Sigmoid colon (tissue), 7 donors: Measurements from ENCODE around the gene RPN2. TPM values are rescaled to one million over a fixed set of nuclear protein-coding genes. Genes with fewer than 3 reads are reported as not detected.
A peak's percentile ranks its signal among the peaks of the same experiment; 100 is the strongest.

Experiments
- DNase-seq: peaks from one replicate; pipeline ENCODE4 v3.0.0-alpha.2; 2019
- H3K27ac ChIP-seq, 4 donors: fragments of 200-600 bp; sonication (generic); one replicate each; pipeline ENCODE4 v1.5.1; 2016 to 2019; ENCODE audit warnings: mild to moderate bottlenecking in 1 of 4
- H3K27me3 ChIP-seq, 3 donors: fragments of 200-600 bp; sonication (generic); one replicate each; pipeline ENCODE4 v1.5.1; 2019; ENCODE audit warnings: mild to moderate bottlenecking in 1 of 3
- H3K36me3 ChIP-seq, 4 donors: fragments of 200-600 bp; sonication (generic); one replicate each; pipeline ENCODE4 v1.5.1; 2016 to 2019
- H3K4me1 ChIP-seq, 4 donors: fragments of 200-600 bp; sonication (generic); one replicate each; pipeline ENCODE4 v1.5.1; 2017 to 2019
- H3K4me3 ChIP-seq, 4 donors: fragments of 200-600 bp; sonication (generic); one replicate each; pipeline ENCODE4 v1.5.1; 2017 to 2019; ENCODE audit warnings: mild to moderate bottlenecking in 2 of 4, moderate library complexity in 1 of 4
- H3K9me3 ChIP-seq, 4 donors: fragments of 200-600 bp in 3 of 4; sonication (generic) in 3 of 4; one replicate each; pipeline versions ENCODE4 v1.5.1 to v1.6.1; 2013 to 2019
- CTCF ChIP-seq, 4 experiments: fragments of 450-650 bp in 3 of 4; fragments of 200-600 bp in 1 of 4; IDR thresholded peaks; one replicate each; pipeline ENCODE4 v1.5.1; 2016 to 2019; ENCODE audit warnings: antibody characterized with exemption in 4 of 4, mild to moderate bottlenecking in 3 of 4, moderate library complexity in 2 of 4
- EP300 ChIP-seq, 4 donors: sonication (generic); formaldehyde crosslinking; IDR thresholded peaks; one replicate each; pipeline ENCODE4 v1.6.1; 2017; ENCODE audit warnings: antibody characterized with exemption in 4 of 4
- POLR2A ChIP-seq, 2 donors: fragments of 450-650 bp; IDR thresholded peaks; one replicate each; pipeline ENCODE4 v1.6.1; 2016; ENCODE audit warnings: antibody characterized with exemption in 2 of 2, mild to moderate bottlenecking in 2 of 2, moderate library complexity in 2 of 2
- POLR2AphosphoS5 ChIP-seq, 4 donors: sonication (generic); formaldehyde crosslinking; IDR thresholded peaks; one replicate each; pipeline ENCODE4 v1.6.1; 2017; ENCODE audit warnings: antibody characterized with exemption in 4 of 4
- WGBS, 2 donors: extraction: QIAGEN DNeasy Blood & Tissue Kit; methylation state at CpG; one replicate each; pipeline ENCODE4 v1.1.7; 2013; 5-methylcytosine and 5-hydroxymethylcytosine counted together
- intact Hi-C: fragments of 100-400 bp; cut with DNase I; formaldehyde crosslinking; loops from one replicate; pipeline ENCODE4 v1.15.1; 2023
- polyA plus RNA-seq, 3 donors: library from polyadenylated mRNA; stranded (reverse); fragments of 200-250 nt; gene quantifications; one replicate each; pipeline ENCODE4 v1.2.3, GENCODE V29; 2013
- total RNA-seq, 4 donors: library from RNA; depleted of rRNA; stranded (reverse); fragments of >200 nt; gene quantifications; one replicate each; pipeline ENCODE4 v1.1.0, GENCODE V29; 2016
- donor health status: healthy with polysubstance abuse.
- donor health status: Bipolar disorder and iron deficiency.
- donor health status: healthy.

RPN2 gene
- total and polyA plus RNA-seq, 7 donors = 21.6 to 142 (median 72.8) TPM

- H3K27me3 ChIP-seq = no peaks in the 10 kb centered on the region
- H3K36me3 ChIP-seq = peaks cover 0 to 16% (median 0%) of the 10 kb centered on the region in 4 donors
- TF ChIP-seq CTCF (IDR thresholded peaks at IDR 0.05) (no peak), EP300 (IDR thresholded peaks at IDR 0.05) (no peak), POLR2A (IDR thresholded peaks at IDR 0.05) (no peak), POLR2AphosphoS5 (IDR thresholded peaks at IDR 0.05) (no peak)
- no peak overlapping the region for H3K4me3 ChIP-seq
- WGBS, 2 donors = 96 to 97% methylated on average over 5 of the region's 5 CpGs
- H3K4me1 ChIP-seq = no peaks in the 10 kb centered on the region
- DNase-seq = no peak
- intact Hi-C loops = no loop called here
- no peak overlapping the region for H3K27ac ChIP-seq
- H3K9me3 ChIP-seq = no peaks in the 10 kb centered on the region
Measured at GRCh38 chr20:37166867-37167266, 12.3 kb upstream of the RPN2 start.

- H3K4me1 ChIP-seq = peaks cover 0 to 7% (median 2%) of the 10 kb centered on the region in 4 donors
- intact Hi-C loops = no loop called here
- H3K9me3 ChIP-seq = no peaks in the 10 kb centered on the region
- 95 to 97% methylated on average over 4 of the region's 4 CpGs for WGBS, 2 donors
- no peak for DNase-seq
- no peak for TF ChIP-seq CTCF (IDR thresholded peaks at IDR 0.05)
- no peak for TF ChIP-seq EP300 (IDR thresholded peaks at IDR 0.05)
- no peak overlapping the region for H3K4me3 ChIP-seq
- H3K27me3 ChIP-seq = no peaks in the 10 kb centered on the region
- peaks cover 0 to 3% (median 0%) of the 10 kb centered on the region in 4 donors for H3K36me3 ChIP-seq
- no peak overlapping the region for H3K27ac ChIP-seq
Measured at GRCh38 chr20:37172836-37173235, 6.3 kb upstream of the RPN2 start.

GRCh38 chr20:37179683-37180524, 774 bp downstream of the RPN2 start:
- H3K4me3 ChIP-seq = peak overlapping the region; percentile 69 to 93 (median 74)
- peak overlapping the region; percentile 95 to 98 (median 98) for H3K27ac ChIP-seq
- no peak for DNase-seq
- peaks cover 0 to 17% (median 6%) of the 10 kb centered on the region in 4 donors for H3K36me3 ChIP-seq
- H3K27me3 ChIP-seq = no peaks in the 10 kb centered on the region
- H3K4me1 ChIP-seq = peaks cover 0 to 45% (median 33%) of the 10 kb centered on the region in 4 donors
- TF ChIP-seq EP300 (IDR thresholded peaks at IDR 0.05) (no peak), CTCF (IDR thresholded peaks at IDR 0.05) (no peak)
- intact Hi-C loops = loop anchor here (2.0 kb wide), 1 partner anchor 347 kb away; the partner anchor contains the start of gene BLCAP
- H3K9me3 ChIP-seq = no peaks in the 10 kb centered on the region
- WGBS, 2 donors = 8 to 9% methylated on average over 15 of the region's 15 CpGs

DNA sequence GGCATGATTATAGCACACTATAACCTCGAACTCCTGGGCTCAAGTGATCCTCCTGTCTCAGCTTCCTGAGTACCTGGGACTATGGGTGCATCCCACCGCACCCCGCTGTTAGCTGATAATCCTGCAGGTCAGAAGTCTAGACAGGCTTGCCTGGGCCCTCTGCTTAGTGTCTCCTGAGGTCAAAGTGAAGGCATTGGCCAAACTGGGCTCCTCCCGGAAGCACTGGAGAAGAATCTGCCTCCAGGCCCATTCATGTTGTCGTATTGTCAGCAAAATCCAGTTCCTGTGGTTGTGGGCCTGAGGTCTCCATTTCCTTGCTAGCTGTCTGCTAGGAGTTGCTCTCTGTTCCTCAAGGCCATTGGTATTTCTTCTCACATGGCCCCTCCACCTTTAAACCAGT, 6.6 kb downstream of the RPN2 start:
- peaks cover 9 to 50% (median 19%) of the 10 kb centered on the region in 4 donors for H3K36me3 ChIP-seq
- H3K9me3 ChIP-seq = no peaks in the 10 kb centered on the region
- H3K4me3 ChIP-seq = no peak overlapping the region
- WGBS, 2 donors = 89 to 93% methylated on average over 5 of the region's 5 CpGs
- H3K27ac ChIP-seq = no peak overlapping the region
- TF ChIP-seq POLR2A (IDR thresholded peaks at IDR 0.05) = no peak
- no peak for TF ChIP-seq CTCF (IDR thresholded peaks at IDR 0.05)
- TF ChIP-seq EP300 (IDR thresholded peaks at IDR 0.05) = no peak
- TF ChIP-seq POLR2AphosphoS5 (IDR thresholded peaks at IDR 0.05) = no peak
- no peak for DNase-seq
- H3K27me3 ChIP-seq = no peaks in the 10 kb centered on the region
- peaks cover 0 to 49% (median 31%) of the 10 kb centered on the region in 4 donors for H3K4me1 ChIP-seq
- intact Hi-C loops = no loop called here
